H9 (cell line): ENCODE measurements around the gene SF1. TPM values are rescaled to one million over a fixed set of nuclear protein-coding genes. Genes with fewer than 3 reads are reported as not detected.

Source experiments
- DNase-seq: peaks from one replicate; pipeline ENCODE4 v3.0.0-alpha.2; 2017
- H2AFZ ChIP-seq: one replicate; pipeline ENCODE4 v1.6.1; 2013; ENCODE audit warnings: mild to moderate bottlenecking, low read length, control low read depth, moderate library complexity
- H2AK5ac ChIP-seq: 2 replicates; pipeline ENCODE4 v1.6.1; 2013; ENCODE audit warnings: low read length, control low read depth, mixed read lengths; ENCODE audit not compliant: insufficient read length
- H2BK120ac ChIP-seq: one replicate; pipeline ENCODE4 v1.6.1; 2013; ENCODE audit warnings: low read depth, mild to moderate bottlenecking, low read length, control low read depth, inconsistent platforms; ENCODE audit not compliant: poor library complexity, severe bottlenecking
- H2BK12ac ChIP-seq: 2 replicates; pipeline ENCODE4 v1.6.1; 2013; ENCODE audit warnings: low read length, control low read depth, mixed read lengths, low read depth; ENCODE audit not compliant: insufficient read length
- H2BK15ac ChIP-seq: 2 replicates; pipeline ENCODE4 v1.6.1; 2013; ENCODE audit warnings: low read depth, low read length, control low read depth
- H2BK20ac ChIP-seq: one replicate; pipeline ENCODE4 v1.6.1; 2013; ENCODE audit warnings: low read depth, mild to moderate bottlenecking, low read length, control low read depth, inconsistent platforms; ENCODE audit not compliant: poor library complexity, severe bottlenecking
- H2BK5ac ChIP-seq: 2 replicates; pipeline ENCODE4 v1.6.1; 2013; ENCODE audit warnings: low read length, control low read depth, mixed read lengths; ENCODE audit not compliant: insufficient read length
- H3K14ac ChIP-seq: 2 replicates; pipeline ENCODE4 v1.6.1; 2013; ENCODE audit warnings: low read length, control low read depth; ENCODE audit not compliant: insufficient read depth
- H3K18ac ChIP-seq: 2 replicates; pipeline ENCODE4 v1.6.1; 2013; ENCODE audit warnings: low read depth, mild to moderate bottlenecking, mixed read lengths, low read length, control low read depth; ENCODE audit not compliant: insufficient read length
- H3K23ac ChIP-seq: 2 replicates; pipeline ENCODE4 v1.6.1; 2013; ENCODE audit warnings: low read length, control low read depth, mixed read lengths, low read depth; ENCODE audit not compliant: insufficient read length
- H3K23me2 ChIP-seq: 2 replicates; pipeline ENCODE4 v1.6.1; 2013; ENCODE audit warnings: low read depth, mild to moderate bottlenecking, mixed read lengths, low read length, control low read depth; ENCODE audit not compliant: insufficient read length, poor library complexity, severe bottlenecking
- H3K27ac ChIP-seq: 2 replicates; pipeline ENCODE4 v1.5.1; 2013; ENCODE audit warnings: low read length, control low read depth, mixed read lengths, low read depth; ENCODE audit not compliant: insufficient read length
- H3K27me3 ChIP-seq: 2 replicates; pipeline ENCODE4 v1.6.1; 2013; ENCODE audit warnings: low read length, control low read depth, inconsistent platforms; ENCODE audit not compliant: insufficient read depth
- H3K4ac ChIP-seq: 2 replicates; pipeline ENCODE4 v1.6.1; 2013; ENCODE audit warnings: low read depth, mild to moderate bottlenecking, control low read depth, inconsistent platforms, low read length, moderate library complexity
- H3K4me1 ChIP-seq: 2 replicates; pipeline ENCODE4 v1.6.1; 2013; ENCODE audit warnings: low read length, control low read depth, inconsistent platforms; ENCODE audit not compliant: insufficient read depth
- H3K4me2 ChIP-seq: 2 replicates; pipeline ENCODE4 v1.6.1; 2013; ENCODE audit warnings: low read length, control low read depth, mixed read lengths; ENCODE audit not compliant: insufficient read length, insufficient read depth
- H3K56ac ChIP-seq: 2 replicates; pipeline ENCODE4 v1.6.1; 2013; ENCODE audit warnings: low read depth, mild to moderate bottlenecking, mixed read lengths, low read length, control low read depth; ENCODE audit not compliant: insufficient read length
- H3K79me1 ChIP-seq: 2 replicates; pipeline ENCODE4 v1.6.1; 2013; ENCODE audit warnings: low read depth, mild to moderate bottlenecking, moderate library complexity, low read length, control low read depth, inconsistent platforms; ENCODE audit not compliant: insufficient read depth, poor library complexity, severe bottlenecking
- H3K79me2 ChIP-seq: 2 replicates; pipeline ENCODE4 v1.6.1; 2013; ENCODE audit warnings: low read length, control low read depth, inconsistent platforms; ENCODE audit not compliant: insufficient read depth
- H3K9ac ChIP-seq: 2 replicates; pipeline ENCODE4 v1.6.1; 2013; ENCODE audit warnings: low read length, control low read depth, mixed read lengths; ENCODE audit not compliant: insufficient read length; ENCODE audit errors: extremely low read depth
- H3K9me3 ChIP-seq: one replicate; pipeline ENCODE4 v1.6.1; 2013; ENCODE audit warnings: low read depth, low read length, inconsistent platforms; ENCODE audit not compliant: control insufficient read depth
- H3T11ph ChIP-seq: one replicate; pipeline ENCODE4 v1.6.1; 2013; ENCODE audit warnings: mild to moderate bottlenecking, low read length, control low read depth, inconsistent platforms
- H4K20me1 ChIP-seq: one replicate; pipeline ENCODE4 v1.6.1; 2013; ENCODE audit not compliant: control insufficient read depth, insufficient read length, insufficient read depth
- H4K5ac ChIP-seq: 2 replicates; pipeline ENCODE4 v1.6.1; 2013; ENCODE audit warnings: low read depth, mild to moderate bottlenecking, mixed read lengths, low read length, control low read depth; ENCODE audit not compliant: insufficient read length
- H4K8ac ChIP-seq: replicated peaks from 2 replicates; pipeline ENCODE4 v1.6.1; 2013; ENCODE audit warnings: low read length, control low read depth, mixed read lengths, low read depth; ENCODE audit not compliant: insufficient read length
- H4K91ac ChIP-seq: 2 replicates; pipeline ENCODE4 v1.6.1; 2013; ENCODE audit warnings: low read depth, mild to moderate bottlenecking, moderate library complexity, mixed read lengths, low read length, control low read depth; ENCODE audit not compliant: insufficient read length
- H3K27ac Mint-ChIP-seq, 3 experiments: 2 replicates in 2 of 3; 3 replicates in 1 of 3; pipeline ENCODE4 v1.8.0; 2020 to 2021; ENCODE audit warnings: mixed read lengths in 3 of 3, mild to moderate bottlenecking in 1 of 3, moderate library complexity in 1 of 3
- H3K27me3 Mint-ChIP-seq: 2 replicates; pipeline ENCODE4 v1.8.0; 2021; ENCODE audit warnings: low read depth, mild to moderate bottlenecking, moderate library complexity, mixed read lengths
- H3K36me3 Mint-ChIP-seq, 3 experiments: 2 replicates in 2 of 3; 3 replicates in 1 of 3; pipeline ENCODE4 v1.8.0; 2020 to 2021; ENCODE audit warnings: low read depth in 3 of 3, mixed read lengths in 3 of 3; ENCODE audit not compliant: insufficient read depth in 1 of 3
- H3K4me1 Mint-ChIP-seq, 2 experiments: 2 replicates each; pipeline ENCODE4 v1.8.0; 2020; ENCODE audit warnings: mixed read lengths in 2 of 2
- H3K4me3 Mint-ChIP-seq, 2 experiments: 2 replicates in 1 of 2; 3 replicates in 1 of 2; pipeline ENCODE4 v1.8.0; 2020 to 2021; ENCODE audit warnings: mild to moderate bottlenecking in 2 of 2, mixed read lengths in 2 of 2, moderate library complexity in 1 of 2
- H3K9me3 Mint-ChIP-seq, 2 experiments: 2 replicates in 1 of 2; 3 replicates in 1 of 2; pipeline ENCODE4 v1.8.0; 2020; ENCODE audit warnings: mild to moderate bottlenecking in 2 of 2, mixed read lengths in 2 of 2, moderate library complexity in 1 of 2
- WGBS: extraction: QIAGEN DNeasy Blood & Tissue Kit; methylation state at CpG from one replicate; pipeline ENCODE4 v1.1.7; 2013; ENCODE audit warnings: missing lambda C conversion rate, low lambda C conversion rate, mixed read lengths; ENCODE audit not compliant: insufficient read length; ENCODE audit errors: extremely low coverage; 5-methylcytosine and 5-hydroxymethylcytosine counted together
- total RNA-seq: library from RNA; stranded (reverse); gene quantifications from 2 replicates; pipeline ENCODE4 v1.2.1, GENCODE V29; 2021
- TF ChIP-seq, protein P1 (sequence below): fragments of 200-600 bp; sonication (generic); conservative IDR thresholded peaks from 3 replicates; pipeline ENCODE4 v1.8.0; 2021; ENCODE audit warnings: antibody characterized with exemption, mild to moderate bottlenecking

The SF1 gene
- total RNA-seq, 1 experiment from 2014 or later = 528 TPM

DNA sequence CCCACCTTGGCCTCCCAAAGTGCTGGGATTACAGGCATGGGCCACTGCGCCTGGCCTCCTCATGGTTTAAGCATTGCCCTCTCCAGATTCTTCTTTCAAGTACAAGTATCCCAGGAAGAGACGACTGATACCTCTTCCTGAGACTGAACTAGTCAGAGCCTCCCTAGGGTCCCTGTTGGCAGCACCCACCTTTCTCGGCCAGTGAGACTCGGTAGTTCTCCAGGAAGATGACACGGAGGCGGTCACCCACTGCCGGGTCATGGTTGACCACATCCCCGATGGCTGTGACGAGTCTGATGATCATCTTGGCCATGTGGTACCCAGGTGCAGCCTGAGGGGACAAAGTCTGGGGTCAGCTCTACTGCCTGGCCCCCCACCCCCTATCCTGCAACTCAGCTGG is 27.2 kb downstream of the SF1 start:
- Histone ChIP-seq H3K79me2 (no peaks in the 10 kb centered on the region), H3K4ac (no peak overlapping the region), H3K79me1 (no peaks in the 10 kb centered on the region), H4K8ac (no peak overlapping the region), H2BK120ac (no peak overlapping the region), H3K18ac (no peak overlapping the region), H3K23me2 (peaks cover under 1% of the 10 kb centered on the region), H2BK15ac (no peak overlapping the region), H4K20me1 (no peaks in the 10 kb centered on the region), H2BK20ac (no peak overlapping the region), H2AFZ (no peak overlapping the region), H2BK12ac (no peak overlapping the region), H2BK5ac (no peak overlapping the region), H3K4me1 (no peaks in the 10 kb centered on the region), H3K9me3 (no peaks in the 10 kb centered on the region), H3K27me3 (no peaks in the 10 kb centered on the region), H4K5ac (no peak overlapping the region), H2AK5ac (no peak overlapping the region), H3K23ac (no peak overlapping the region), H3K14ac (no peak overlapping the region), H3K27ac (no peak overlapping the region), H3K9ac (no peak overlapping the region), H3K4me2 (no peak overlapping the region), H3T11ph (no peak overlapping the region), H3K56ac (no peak overlapping the region), H4K91ac (no peak overlapping the region)
- Mint-ChIP-seq H3K36me3 (peaks cover 0 to 10% (median 0%) of the 10 kb centered on the region in 3 experiments; a peak in 3 of 7 replicates), H3K9me3 (no peaks in the 10 kb centered on the region), H3K4me3 (no peak overlapping the region), H3K4me1 (peaks cover 12 to 27% of the 10 kb centered on the region in 2 experiments), H3K27ac (no peak overlapping the region), H3K27me3 (peaks cover 10% of the 10 kb centered on the region)
- no CpG with 5 or more reads among the region's 9 CpGs for WGBS
- no peak for DNase-seq
- TF ChIP-seq, protein P1, sequence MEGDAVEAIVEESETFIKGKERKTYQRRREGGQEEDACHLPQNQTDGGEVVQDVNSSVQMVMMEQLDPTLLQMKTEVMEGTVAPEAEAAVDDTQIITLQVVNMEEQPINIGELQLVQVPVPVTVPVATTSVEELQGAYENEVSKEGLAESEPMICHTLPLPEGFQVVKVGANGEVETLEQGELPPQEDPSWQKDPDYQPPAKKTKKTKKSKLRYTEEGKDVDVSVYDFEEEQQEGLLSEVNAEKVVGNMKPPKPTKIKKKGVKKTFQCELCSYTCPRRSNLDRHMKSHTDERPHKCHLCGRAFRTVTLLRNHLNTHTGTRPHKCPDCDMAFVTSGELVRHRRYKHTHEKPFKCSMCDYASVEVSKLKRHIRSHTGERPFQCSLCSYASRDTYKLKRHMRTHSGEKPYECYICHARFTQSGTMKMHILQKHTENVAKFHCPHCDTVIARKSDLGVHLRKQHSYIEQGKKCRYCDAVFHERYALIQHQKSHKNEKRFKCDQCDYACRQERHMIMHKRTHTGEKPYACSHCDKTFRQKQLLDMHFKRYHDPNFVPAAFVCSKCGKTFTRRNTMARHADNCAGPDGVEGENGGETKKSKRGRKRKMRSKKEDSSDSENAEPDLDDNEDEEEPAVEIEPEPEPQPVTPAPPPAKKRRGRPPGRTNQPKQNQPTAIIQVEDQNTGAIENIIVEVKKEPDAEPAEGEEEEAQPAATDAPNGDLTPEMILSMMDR = no peak
